Activated CD8-positive, alpha-beta memory T cell treated with anti-CD3 and anti-CD28 coated beads, Interleukin-2, amount 50 U/mL, for 48 hours (primary cell): ENCODE data around the gene TTC34.
"Not testable (repeated sequence)": the region's sequence is repeated elsewhere in the genome, so short reads cannot be mapped to it uniquely, and the experiment has no call there.

ENCODE experiments used
- DNase-seq: peaks from one replicate; pipeline ENCODE4 v3.0.0-alpha.2; 2020

Gene TTC34

GRCh38 chr1:2759433-2759832, 42.1 kb downstream of the TTC34 start:
- not testable (repeated sequence) for DNase-seq

- not testable (repeated sequence) for DNase-seq
Observed at GRCh38 chr1:2757519-2757918, 44.0 kb downstream of the TTC34 start.

DNA sequence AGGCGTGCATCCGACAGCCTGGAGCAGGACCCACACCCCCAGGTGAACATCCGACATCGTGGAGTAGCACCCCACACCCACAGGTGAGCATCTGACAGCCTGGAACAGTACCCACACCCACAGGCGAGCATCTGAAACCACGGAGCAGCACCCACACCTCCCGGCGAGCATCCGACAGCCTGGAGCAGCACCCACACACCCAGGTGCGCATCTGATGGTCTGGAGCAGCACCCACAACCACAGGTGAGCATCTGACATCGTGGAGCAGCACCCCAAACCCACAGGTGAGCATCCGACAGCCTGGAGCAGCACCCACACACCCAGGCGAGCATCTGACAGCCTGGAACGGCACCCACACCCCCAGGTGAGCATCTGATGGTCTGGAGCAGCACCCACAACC, 46.1 kb downstream of the TTC34 start:
- DNase-seq = not testable (repeated sequence)

GRCh38 chr1:2754597-2754996, 46.9 kb downstream of the TTC34 start:
- DNase-seq = not testable (repeated sequence)

DNA sequence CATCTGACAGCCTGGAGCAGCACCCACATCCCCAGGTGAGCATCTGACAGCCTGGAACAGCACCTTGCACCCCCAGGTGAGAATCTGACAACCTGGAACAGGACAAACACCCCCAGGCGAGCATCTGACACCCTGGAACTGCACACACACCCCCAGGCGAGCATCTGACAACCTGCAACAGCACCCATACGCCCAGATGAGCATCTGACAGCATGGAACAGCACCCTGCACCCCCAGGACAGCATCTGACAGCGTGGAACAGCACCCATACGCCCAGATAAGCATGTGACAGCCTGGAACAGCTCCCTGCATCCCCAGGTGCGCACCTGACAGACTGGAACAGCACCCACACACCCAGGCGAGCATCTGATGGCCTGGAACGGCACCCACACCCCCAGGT, 49.0 kb downstream of the TTC34 start:
- DNase-seq = not testable (repeated sequence)

- DNase-seq = not testable (repeated sequence)
Observed at GRCh38 chr1:2751866-2752265, 49.6 kb downstream of the TTC34 start.

- not testable (repeated sequence) for DNase-seq
Observed at GRCh38 chr1:2750766-2751730, 50.4 kb downstream of the TTC34 start.

DNA sequence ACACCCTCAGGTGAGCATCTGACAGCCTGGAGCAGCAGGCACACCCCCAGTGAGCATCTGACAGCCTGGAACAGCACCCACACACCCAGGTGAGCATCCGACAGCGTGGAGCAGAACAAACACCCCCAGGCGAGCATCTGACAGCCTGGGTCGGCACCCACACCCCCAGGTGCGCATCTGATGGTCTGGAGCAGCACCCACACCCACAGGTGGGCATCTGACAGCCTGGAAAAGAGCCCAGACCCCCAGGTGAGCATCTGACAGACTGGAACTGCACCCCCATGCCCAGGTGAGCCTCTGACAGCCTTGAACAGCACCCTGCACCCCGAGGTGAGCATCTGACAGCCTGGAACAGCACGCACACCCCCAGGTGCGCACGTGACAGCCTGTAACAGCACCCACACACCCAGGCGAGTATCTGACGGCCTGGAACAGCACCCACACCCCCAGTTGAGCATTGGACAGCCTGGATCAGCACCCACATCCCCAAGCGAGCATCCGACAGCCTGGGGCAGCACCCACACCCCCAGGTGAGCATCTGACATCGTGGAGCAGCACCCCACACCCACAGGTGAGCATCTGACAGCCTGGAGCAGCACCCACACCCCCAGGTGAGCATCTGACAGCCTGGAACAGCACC, 51.3 kb downstream of the TTC34 start:
- not testable (repeated sequence) for DNase-seq

DNA sequence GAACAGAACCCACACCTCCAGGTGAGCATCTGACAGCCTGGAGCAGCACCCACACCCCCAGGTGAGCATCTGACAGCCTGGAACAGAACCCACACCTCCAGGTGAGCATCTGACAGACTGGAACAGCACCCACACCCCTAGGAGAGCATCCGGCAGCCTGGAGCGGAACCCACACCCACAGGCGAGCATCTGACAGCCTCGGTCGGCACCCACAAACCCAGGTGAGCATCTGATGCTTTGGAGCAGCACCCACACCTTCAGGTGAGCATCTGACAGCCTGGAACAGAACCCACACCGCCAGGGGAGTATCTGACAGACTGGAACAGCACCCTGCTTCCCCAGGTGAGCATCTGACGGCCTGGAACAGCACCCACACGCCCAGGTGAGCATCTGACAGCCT, 52.9 kb downstream of the TTC34 start:
- DNase-seq = not testable (repeated sequence)

DNA sequence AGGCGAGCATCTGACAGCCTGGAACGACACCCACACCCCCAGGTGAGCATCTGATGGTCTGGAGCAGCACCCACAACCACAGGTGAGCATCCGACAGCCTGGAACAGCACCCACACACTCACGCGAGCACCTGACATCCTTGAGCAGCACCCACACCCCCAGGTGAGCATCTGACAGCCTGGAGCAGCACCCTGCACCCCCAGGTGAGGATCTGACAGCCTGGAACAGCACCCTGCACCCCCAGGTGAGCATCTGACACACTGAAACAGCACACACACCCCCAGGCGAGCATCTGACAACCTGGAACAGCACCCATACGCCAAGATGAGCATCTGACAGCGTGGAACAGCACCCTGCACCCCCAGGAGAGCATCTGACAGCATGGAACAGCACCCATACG, 106.7 kb downstream of the TTC34 start:
- not testable (repeated sequence) for DNase-seq

- not testable (repeated sequence) for DNase-seq
Observed at GRCh38 chr1:2690180-2690579, 111.3 kb downstream of the TTC34 start.

- not testable (repeated sequence) for DNase-seq
Observed at GRCh38 chr1:2688336-2688665, 113.2 kb downstream of the TTC34 start.

DNA sequence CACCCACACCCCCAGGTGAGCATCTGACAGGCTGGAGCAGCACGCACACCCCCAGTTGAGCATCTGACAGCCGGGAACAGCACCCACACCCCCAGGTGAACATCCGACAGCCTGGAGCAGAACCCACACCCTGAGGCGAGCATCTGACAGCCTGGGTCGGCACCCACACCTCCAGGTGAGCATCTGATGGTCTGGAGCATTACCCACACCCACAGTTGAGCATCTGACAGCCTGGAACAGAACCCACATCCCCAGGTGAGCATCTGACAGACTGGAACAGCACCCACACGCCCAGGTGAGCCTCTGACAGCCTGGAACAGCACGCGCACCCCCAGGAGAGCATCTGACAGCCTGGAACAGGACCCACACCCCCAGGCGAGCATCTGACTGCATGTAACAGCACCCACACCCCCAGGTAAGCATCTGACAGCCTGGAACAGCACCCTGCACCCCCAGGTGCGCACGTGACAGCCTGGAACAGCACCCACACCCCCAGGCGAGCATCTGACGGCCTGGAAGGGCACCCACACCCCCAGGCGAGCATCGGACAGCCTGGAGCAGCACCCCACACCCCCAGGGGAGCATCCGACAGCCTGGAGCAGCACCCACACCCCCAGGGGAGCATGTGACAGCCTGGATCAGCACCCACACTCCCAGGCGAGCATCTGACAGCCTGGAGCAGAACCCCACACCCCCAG, 113.7 kb downstream of the TTC34 start:
- DNase-seq = not testable (repeated sequence)

- not testable (repeated sequence) for DNase-seq
Observed at GRCh38 chr1:2687174-2687591, 114.3 kb downstream of the TTC34 start.

GRCh38 chr1:2686091-2686863, 115.2 kb downstream of the TTC34 start:
- not testable (repeated sequence) for DNase-seq

DNA sequence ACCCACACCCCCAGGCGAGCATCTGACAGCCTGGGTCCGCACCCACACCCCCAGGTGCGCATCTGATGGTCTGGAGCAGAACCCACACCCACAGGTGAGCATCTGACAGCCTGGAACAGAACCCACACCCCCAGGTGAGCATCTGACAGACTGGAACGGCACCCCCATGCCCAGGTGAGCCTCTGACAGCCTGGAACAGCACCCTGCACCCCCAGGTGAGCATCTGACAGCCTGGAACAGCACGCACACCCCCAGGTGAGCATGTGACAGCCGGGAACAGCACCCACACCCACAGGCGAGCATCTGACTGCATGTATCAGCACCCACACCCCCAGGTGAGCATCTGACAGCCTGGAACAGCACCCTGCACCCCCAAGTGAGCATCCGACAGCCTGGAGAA, 115.8 kb downstream of the TTC34 start:
- DNase-seq = not testable (repeated sequence)

DNA sequence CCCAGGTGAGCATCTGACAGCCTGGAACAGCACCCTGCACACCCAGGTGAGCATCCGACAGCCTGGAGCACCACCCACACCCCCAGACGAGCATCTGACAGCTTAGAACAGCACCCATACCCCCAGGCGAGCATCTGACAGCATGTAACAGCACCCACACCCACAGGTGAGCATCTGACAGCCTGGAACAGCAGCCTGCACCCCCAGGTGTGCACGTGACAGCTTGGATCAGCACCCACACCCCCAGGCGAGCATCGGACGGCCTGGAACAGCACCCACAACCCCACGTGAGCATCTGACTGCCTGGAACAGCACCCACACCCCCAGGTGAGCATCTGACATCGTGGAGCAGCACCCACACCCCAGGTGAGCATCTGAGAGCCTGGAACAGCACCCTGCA, 116.6 kb downstream of the TTC34 start:
- DNase-seq = not testable (repeated sequence)

DNA sequence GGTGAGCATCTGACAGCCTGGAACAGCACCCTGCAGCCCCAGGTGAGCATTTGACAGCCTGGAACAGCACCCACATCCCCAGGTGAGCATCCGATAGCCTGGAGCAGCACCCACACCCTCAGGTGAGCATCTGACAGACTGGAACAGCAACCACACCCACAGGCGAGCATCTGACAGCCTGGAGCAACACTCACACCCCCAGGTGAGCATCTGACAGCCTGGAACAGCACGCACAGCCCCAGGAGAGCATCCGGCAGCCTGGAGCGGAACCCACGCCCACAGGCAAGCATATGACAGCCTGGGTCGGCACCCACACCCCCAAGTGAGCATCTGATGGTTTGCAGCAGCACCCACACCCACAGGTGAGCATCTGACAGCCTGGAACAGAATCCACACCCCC, 117.5 kb downstream of the TTC34 start:
- peak; percentile 57 for DNase-seq

GRCh38 chr1:2683321-2683741, 118.2 kb downstream of the TTC34 start:
- not testable (repeated sequence) for DNase-seq

DNA sequence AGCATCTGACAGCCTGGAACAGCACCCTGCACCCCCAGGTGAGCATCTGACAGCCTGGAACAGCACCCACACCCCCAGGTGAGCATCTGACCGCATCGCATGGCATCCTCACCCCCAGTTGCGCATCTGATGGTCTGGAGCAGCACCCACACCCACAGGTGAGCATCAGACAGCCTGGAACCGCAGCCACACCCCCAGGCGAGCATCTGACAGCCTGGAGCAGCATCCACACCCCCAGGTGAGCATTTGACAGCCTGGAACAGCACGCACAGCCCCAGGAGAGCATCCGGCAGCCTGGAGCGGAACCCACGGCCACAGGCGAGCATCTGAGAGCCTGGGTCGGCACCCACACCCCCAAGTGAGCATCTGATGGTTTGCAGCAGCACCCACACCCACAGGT, 118.6 kb downstream of the TTC34 start:
- DNase-seq = not testable (repeated sequence)

DNA sequence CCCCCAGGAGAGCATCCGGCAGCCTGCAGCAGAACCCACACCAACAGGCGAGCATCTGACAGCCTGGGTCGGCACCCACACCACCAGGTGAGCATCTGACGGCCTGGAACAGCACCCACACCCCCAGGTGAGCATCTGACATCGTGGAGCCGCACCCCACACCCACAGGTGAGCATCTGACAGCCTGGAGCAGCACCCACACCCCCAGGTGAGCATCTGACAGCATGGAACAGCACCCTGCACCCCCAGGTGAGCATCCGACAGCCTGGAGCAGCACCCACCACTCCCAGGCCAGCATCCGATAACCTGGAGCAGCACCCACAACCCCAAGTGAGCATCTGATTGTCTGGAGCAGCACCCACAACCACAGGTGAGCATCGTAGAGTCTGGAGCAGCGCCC, 124.8 kb downstream of the TTC34 start:
- not testable (repeated sequence) for DNase-seq

DNA sequence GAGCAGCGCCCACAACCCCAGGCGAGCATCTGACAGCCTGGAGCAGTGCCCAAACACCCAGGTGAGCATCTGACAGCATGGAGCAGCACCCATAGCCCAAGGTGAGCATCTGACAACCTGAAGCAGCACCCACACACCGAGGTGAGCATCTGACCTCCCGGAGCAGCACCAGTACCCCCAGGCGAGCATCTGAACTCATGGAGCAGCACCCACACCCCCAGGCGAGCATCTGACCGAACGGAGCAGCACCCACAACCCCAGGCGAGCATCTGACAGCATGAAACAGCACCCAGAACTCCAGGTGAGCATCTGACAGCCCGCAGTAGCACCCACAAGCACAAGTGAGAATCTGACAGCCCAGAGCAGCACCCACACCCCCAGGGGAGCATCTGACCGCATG, 129.8 kb downstream of the TTC34 start:
- DNase-seq = peak; percentile 51

DNA sequence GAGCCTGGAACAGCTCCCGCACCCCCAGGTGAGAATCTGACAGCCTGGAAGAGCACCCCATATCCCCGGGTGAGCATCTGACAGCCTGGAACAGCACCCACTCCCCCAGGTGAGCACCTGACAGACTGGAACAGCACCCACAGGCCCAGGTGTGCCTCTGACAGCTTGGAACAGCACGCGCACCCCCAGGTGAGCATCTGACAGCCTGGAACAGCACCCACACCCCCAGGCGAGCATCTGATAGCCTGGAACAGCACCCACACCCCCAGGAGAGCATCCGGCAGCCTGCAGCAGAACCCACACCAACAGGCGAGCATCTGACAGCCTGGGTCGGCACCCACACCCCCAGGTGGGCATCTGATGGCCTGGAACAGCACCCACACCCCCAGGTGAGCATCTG, 141.7 kb downstream of the TTC34 start:
- DNase-seq = peak; percentile 52
